HG03571 (cell line): Measurements from ENCODE around the gene PFDN6.
"Not testable (repeated sequence)": the region's sequence is repeated elsewhere in the genome, so short reads cannot be mapped to it uniquely, and the experiment has no call there.

Experiments used
- ATAC-seq: cut with Tn5 transposase; IDR thresholded peaks from one replicate; pipeline ENCODE4 v1.9.1; 2021; ENCODE audit not compliant: unreplicated experiment

Gene PFDN6

GRCh38 chr6:33288921-33289783 is at the start of gene PFDN6, which contains the start of gene WDR46:
Gene PFDN6, plus strand, starts transcription at chr6:33289601. Its CDS starts 256 bp downstream, at chr6:33289857.
Gene WDR46, minus strand, starts transcription at chr6:33289239. Its CDS starts 69 bp downstream, at chr6:33289170.
- ATAC-seq, result peak; percentile 67

GRCh38 chr6:33241968-33242367 is 47.4 kb upstream of the PFDN6 start:
- no peak for ATAC-seq

GRCh38 chr6:33243476-33243875 is 45.9 kb upstream of the PFDN6 start:
- ATAC-seq, result no peak

- peak; percentile 46 for ATAC-seq
These were observed 41.3 kb upstream of the PFDN6 start for GRCh38 chr6:33247977-33248642.

DNA sequence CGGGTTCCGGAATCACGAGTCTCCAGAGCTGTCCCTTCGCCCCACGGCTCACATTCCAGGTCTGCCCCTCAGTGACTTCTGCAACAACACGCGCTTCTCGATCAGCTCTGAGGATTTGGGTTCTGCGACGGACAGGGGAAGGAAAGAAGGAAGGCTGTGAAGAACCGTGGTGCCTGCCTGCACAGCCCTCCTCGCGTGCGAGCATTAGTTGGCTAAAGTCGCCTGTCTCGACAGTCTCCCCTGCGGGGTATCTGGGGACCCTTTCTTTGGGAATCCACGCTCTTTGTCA is 40.8 kb upstream of the PFDN6 start:
- no peak for ATAC-seq

- ATAC-seq, result peak; percentile 84
These were observed 40.3 kb upstream of the PFDN6 start for GRCh38 chr6:33248932-33249731.

DNA sequence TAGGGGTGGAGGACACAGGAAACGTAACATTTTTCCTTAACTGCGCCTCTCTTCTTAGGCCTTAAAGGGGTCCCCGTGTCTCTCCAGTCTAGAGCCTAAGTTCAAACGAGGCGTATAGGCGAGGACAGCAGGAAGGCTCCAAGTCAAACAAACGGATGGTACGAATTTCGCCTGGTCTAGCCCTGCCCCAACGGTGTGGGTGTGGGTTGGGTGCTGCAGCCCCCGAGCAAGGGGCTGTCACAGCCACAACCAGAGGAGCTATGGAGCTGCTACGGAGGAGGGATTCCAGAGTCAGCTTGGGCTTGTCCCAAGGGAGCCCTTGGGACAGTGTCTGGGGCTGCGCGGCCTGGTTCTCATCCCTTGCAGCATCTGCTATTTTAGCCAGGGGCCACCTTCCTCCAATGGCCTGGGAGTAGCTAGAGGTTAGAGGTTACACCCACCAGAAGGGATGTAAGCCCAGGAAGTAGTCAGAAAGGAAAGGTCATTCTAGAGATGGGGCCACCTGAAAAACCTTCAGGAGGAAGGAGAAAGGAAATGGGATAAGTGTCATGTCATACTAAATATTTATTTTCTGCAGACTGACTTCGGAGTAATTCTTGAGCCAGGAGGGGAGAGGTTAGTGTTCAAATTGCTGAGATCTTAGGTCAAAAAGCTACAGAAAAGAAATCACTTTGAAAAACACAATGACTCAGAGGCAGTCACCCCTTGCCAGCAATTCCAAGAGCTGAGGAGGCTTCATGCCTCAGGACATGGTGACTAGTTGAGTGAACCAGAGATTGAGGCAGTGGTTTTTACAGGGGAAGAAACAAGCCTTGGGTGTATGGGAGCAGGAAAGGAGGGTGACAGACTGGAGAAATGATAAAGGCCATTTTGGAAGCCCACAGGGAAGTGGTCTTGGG is 39.4 kb upstream of the PFDN6 start:
- ATAC-seq, result no peak

GRCh38 chr6:33250731-33251130 is 38.7 kb upstream of the PFDN6 start:
- no peak for ATAC-seq

GRCh38 chr6:33251395-33252012 is 37.9 kb upstream of the PFDN6 start:
- no peak for ATAC-seq

DNA sequence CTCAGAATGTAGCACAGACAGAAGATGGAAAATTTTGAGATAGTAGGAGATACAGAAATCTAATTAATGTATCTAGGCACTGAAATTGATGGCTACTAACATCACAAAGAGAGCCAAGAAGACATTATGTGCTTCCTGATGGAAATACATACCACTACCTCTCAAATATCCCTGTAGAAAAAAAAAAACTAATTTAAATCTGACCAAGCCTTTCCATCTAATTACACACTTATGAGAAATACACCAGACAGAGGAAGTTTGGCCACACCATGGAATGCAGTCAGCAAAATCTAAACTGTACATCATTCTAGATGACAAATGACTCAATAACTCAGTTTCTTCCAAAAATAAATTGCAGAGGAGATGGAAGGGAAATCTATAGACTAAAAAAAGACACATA is 36.6 kb upstream of the PFDN6 start:
- ATAC-seq, result no peak

- ATAC-seq, result no peak
These were observed 34.8 kb upstream of the PFDN6 start for GRCh38 chr6:33254591-33254990.

- ATAC-seq, result no peak
These were observed 30.4 kb upstream of the PFDN6 start for GRCh38 chr6:33259032-33259431.

DNA sequence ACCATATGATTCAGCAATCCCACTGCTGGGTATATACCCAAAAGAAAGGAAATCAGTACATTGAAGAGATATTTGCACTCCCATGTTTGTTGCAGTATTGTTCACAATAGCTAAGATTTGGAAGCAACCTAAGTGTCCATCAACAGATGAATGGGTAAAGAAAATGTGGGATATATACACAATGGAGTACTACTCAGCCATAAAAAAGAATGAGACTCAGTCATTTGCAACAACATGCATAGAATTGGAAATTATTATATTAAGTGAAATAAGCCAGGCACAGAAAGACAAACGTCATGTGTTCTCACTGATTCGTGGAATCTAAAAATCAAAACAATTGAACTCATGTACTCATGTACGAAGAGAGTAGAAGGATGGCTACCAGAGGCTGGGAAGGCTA is 26.9 kb upstream of the PFDN6 start:
- ATAC-seq, result not testable (repeated sequence)

- ATAC-seq, result no peak
These were observed 25.4 kb upstream of the PFDN6 start for GRCh38 chr6:33264015-33264414.

- no peak for ATAC-seq
These were observed 18.3 kb upstream of the PFDN6 start for GRCh38 chr6:33271117-33271467.

DNA sequence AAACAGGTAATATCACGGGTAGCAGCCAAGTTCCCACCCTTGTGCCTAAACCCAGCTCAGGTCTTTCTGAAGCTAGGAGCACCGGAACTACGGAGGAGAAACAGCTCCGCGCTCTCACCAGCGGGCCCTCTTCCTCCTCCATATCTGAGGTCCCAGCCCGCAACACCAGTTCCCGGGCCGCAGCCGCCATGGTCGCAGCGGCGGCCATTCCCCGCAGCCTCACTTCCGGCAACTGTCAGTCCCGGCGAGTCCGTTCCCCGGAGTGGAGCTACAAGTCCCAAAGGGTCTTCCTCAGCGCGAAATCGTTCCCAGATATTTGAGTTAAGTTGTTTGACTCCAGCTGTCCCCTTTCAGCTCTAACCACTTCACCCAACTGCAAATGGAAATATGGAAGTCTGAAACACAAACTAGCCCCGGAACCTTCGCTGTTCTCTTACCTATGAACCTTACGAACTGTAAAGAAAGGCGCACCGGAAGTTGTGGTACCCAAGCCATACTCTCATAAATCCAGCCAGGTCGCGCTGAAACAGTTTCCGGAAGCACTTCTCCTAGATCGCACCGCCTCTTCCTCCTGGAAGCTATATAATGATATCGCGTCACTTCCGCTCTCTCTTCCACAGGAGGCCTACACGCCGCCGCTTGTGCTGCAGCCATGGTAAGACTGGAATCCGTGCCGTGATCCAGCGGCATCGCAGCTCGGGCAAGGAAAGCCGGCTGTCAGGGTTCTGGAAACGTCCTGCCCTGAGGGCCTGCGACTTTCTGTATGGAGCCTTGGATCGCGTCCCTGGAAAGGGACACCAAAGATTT is 17.7 kb upstream of the PFDN6 start, which contains the start of the genes RPS18 and VPS52:
RPS18 (plus strand) TSS at position 608 of the 807 bp plus-strand sequence; CDS start at position 653, 45 bp downstream.
VPS52 (minus strand) TSS at position 409 of the 807 bp plus-strand sequence; CDS start at position 208, 201 bp downstream.
- peak; percentile 68 for ATAC-seq

DNA sequence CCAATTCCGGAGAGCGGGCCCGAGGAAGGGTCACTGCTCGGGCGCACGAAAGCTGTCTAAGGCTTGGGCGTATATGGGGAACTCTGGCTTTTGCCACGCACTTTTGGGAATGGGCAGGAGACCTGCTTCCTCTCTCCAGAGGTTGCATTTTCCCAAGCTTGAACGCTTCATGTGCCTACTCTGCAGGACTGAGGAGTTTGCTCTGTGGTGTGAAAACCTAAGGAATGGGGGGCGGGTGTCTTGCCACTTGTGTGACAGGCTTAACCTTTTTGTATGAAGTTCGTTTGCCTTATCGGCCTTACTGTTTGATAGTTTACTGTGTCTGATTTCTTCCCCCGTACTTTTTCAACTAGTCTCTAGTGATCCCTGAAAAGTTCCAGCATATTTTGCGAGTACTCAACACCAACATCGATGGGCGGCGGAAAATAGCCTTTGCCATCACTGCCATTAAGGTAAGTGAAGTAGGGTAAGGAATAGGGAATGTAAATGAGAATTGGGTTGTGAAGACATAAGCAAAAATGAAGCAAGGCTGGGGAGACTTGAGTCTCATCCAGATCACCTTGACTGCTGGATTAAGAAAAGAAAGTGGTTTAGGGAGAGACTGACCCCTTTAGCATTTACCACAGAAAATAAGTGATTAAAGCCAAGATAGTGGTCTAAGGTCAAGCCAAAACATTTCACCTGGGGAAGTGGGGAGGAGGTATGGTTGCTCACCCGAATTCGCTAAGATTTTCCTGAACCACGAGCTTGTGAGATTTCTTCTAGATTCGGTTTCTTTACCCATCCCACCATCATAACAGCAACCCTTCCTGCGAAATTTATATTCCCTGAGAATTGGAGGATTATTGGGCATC is 16.9 kb upstream of the PFDN6 start:
- ATAC-seq, result peak; percentile 6
